ENCODE results near the gene ABR. TPM values are rescaled to one million over a fixed set of nuclear protein-coding genes. Genes with fewer than 3 reads are reported as not detected.

The ABR gene
- total RNA-seq, 6 experiments from 2014 or later: 49.3 to 58.4 (median 54.4) TPM

DNA sequence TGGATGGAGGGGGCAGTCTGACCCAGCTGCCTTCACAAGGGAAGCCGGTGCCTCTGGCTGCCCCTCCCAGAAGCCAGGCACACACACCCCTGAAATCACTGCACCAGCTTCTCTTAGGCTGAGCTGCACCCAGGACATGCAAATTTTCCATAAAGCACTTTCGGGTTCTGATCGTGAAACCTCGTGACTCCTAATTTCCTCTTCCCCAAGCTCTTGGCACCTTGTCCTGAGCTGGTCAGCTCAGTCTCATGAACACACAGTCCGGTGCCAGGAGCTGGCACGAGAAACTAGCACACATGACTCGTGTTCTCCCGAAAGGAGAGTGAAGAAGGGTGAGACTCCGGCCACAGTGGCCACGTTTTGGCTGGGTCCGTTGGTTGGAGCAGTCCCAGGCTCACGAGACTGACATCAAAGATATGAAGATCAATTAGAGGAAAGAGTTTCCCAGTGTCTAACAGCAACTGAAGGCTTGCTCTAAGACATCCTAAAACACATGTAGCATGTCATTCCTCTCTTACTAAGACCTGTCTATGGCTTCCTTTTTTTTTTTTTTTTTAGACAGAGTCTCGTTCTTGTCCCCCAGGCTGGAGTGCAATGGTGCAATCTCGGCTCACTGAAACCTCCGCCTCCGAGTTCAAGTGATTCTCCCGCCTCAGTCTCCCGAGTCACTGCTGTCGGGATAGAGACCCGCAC is 9.2 kb upstream of the ABR start:
- TF ChIP-seq CTCF (IDR thresholded peaks at IDR 0.05): no peak
- peaks cover 33% of the 10 kb centered on the region for H3K27me3 Mint-ChIP-seq (ENCODE audit: insufficient read depth)
- H3K4me3 Mint-ChIP-seq: no peak overlapping the region; the same call in 1 of the 2 replicates
- no peaks in the 10 kb centered on the region for H3K36me3 Mint-ChIP-seq (ENCODE audit: low read depth)
- H3K4me1 Mint-ChIP-seq (ENCODE audit: low read depth): peaks cover 31% of the 10 kb centered on the region
- no peaks in the 10 kb centered on the region for H3K9me3 Mint-ChIP-seq
- H3K27ac Mint-ChIP-seq: no peak overlapping the region
- DNase-seq: peak; percentile 16

DNA sequence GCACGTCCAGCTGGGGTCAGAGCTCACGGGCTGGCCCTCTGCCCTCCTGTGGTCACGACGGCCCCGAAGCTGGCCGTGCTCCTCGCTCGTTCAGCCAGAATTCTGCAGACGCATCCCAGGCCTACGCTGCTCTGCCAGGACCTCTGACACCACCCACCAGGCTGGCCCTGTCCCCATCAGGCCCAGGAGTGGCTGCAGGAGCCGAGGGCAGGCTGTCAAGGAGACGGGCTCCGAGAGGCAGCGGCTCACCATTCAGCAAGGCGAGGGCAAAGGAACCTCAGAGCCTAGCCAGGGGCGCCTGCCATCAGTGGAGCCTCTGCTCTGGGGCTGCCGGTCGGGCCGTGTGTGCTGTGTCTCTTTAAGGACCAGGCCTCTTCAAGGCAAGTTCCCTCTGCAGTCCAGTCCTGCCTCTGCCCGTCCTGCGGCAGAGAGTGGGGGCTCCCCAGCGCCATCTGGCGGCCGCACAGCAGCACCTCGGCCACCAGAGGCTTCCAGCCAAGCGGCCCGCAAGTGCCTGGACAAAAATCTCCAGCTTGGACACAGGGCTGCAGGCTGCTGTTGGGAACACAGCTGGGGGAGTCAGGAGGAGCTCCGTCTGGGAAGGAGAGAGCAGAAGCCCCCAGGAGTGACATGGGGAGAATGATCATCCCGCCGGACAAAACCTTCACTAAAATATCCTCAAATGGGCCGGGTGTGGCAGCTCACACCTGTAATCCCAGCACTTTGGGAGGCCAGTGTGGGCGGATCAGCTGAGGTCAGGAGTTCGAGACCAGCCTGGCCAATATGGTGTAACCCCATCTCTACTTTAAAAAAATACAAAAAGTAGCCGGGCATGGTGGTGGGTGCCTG is 7.4 kb upstream of the ABR start:
- no peak overlapping the region; the same call in 1 of the 2 replicates for H3K27ac Mint-ChIP-seq
- peak overlapping the region; percentile 39; the same call in 1 of the 2 replicates for H3K4me3 Mint-ChIP-seq
- no peaks in the 10 kb centered on the region for H3K9me3 Mint-ChIP-seq
- H3K36me3 Mint-ChIP-seq (ENCODE audit: low read depth): no peaks in the 10 kb centered on the region
- H3K4me1 Mint-ChIP-seq (ENCODE audit: low read depth): peaks cover 31% of the 10 kb centered on the region
- H3K27me3 Mint-ChIP-seq (ENCODE audit: insufficient read depth): peaks cover 33% of the 10 kb centered on the region
- DNase-seq: peak; percentile 83
- TF ChIP-seq CTCF (IDR thresholded peaks at IDR 0.05): peak; percentile 96

- peak; percentile 42 for DNase-seq
Measured at GRCh38 chr17:1186214-1186820, 6.5 kb upstream of the ABR start.

GRCh38 chr17:1183171-1183873 is 3.5 kb upstream of the ABR start:
- Mint-ChIP-seq H3K4me3 (no peak overlapping the region), H3K4me1 (ENCODE audit: low read depth) (peaks cover 16% of the 10 kb centered on the region), H3K27me3 (ENCODE audit: insufficient read depth) (peaks cover 12% of the 10 kb centered on the region), H3K36me3 (ENCODE audit: low read depth) (no peaks in the 10 kb centered on the region), H3K27ac (no peak overlapping the region), H3K9me3 (no peaks in the 10 kb centered on the region)
- no peak for DNase-seq
- no peak for TF ChIP-seq CTCF (IDR thresholded peaks at IDR 0.05)

More at GRCh38 chr17:1186214-1186820, 6.5 kb upstream of the ABR start:
- Mint-ChIP-seq H3K27ac (no peak overlapping the region; the same call in 1 of the 2 replicates), H3K4me3 (peak overlapping the region; percentile 39; the same call in 1 of the 2 replicates), H3K4me1 (ENCODE audit: low read depth) (peaks cover 31% of the 10 kb centered on the region), H3K9me3 (no peaks in the 10 kb centered on the region), H3K27me3 (ENCODE audit: insufficient read depth) (peaks cover 33% of the 10 kb centered on the region), H3K36me3 (ENCODE audit: low read depth) (no peaks in the 10 kb centered on the region)
- no peak for TF ChIP-seq CTCF (IDR thresholded peaks at IDR 0.05)

DNA sequence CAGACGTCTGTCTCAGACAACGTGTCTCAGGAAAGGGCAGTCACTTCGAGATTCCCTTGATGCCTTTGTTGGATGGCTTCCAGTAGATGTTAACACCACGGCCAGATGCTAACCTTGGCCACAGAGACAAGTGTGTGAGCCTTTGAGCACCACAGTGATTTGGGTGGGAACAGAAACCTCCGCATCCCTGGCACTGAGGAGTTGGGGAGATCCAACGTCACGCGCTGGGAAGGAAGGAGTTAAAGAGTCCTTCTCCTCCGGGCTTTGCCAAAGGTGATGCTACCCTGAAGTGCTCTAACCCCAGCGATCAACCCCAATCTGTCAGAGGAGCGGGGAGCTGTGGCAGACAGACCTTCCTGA is 3.0 kb upstream of the ABR start:
- Mint-ChIP-seq H3K27me3 (ENCODE audit: insufficient read depth) (peaks cover 12% of the 10 kb centered on the region), H3K36me3 (ENCODE audit: low read depth) (no peaks in the 10 kb centered on the region), H3K4me3 (no peak overlapping the region), H3K4me1 (ENCODE audit: low read depth) (peaks cover 18% of the 10 kb centered on the region), H3K9me3 (no peaks in the 10 kb centered on the region), H3K27ac (no peak overlapping the region)
- no peak for DNase-seq
- no peak for TF ChIP-seq CTCF (IDR thresholded peaks at IDR 0.05)

Measured in HFFc6 (cell line).